Measurements from ENCODE around the gene ARHGAP24.
"Not testable (repeated sequence)": the region's sequence is repeated elsewhere in the genome, so short reads cannot be mapped to it uniquely, and the experiment has no call there.

The ARHGAP24 gene

DNA sequence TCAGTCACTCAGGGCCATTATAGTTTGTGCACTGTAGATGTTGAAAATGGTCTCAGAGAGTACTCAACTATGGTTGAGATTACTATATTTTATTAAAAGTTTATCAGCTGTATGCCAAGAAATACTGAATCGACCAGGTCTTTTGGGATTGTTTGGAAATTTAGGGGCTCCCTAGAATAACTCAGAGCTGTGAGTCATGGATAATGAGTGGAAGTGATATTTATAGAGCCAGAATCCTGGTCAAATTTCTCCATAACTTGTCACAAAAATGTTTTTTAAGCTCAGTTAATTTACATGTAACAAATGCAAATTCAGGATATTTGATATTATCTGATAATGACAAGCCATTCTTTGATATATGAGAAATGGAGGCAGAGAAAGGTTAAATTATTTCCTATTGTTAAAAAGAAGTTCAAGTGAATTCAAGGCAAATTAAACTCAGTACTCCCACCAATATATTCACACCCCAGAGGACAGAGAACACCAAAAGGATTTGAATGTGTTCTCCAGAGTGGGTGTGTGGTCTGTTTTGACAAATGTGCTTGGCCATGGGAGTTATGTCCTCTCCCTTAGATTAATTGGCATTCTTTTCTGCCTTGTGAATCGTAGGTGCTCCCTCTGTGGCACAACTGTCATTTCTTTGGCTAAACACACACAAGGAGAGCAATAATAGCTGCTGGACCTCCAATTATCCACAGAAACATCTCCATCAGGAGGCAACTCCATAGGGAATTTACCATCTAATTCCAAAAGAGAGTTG is 37.7 kb downstream of the ARHGAP24 start:
- intact Hi-C loops (cut with DNase I) = no loop called here
- no peak for DNase-seq

DNA sequence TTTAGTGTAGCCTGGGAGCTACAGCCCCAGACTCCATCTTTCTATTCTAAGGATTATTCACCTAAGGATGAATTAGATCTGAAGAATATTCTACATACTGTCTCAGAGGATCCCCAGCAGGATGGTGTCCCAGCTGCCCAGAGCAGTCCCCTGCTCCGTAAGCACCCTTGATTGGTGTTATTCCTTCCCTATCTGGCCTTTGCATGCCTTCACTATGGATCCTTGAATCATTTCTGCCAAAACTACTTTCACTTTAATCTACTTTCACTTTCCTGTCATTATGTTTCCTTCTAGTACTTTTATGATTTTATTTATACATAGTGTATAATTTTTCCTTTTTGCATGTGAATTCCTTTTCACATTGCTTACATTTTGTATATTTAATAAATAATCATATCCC is 39.2 kb downstream of the ARHGAP24 start:
- intact Hi-C loops (cut with DNase I) = no loop called here
- DNase-seq = no peak

DNA sequence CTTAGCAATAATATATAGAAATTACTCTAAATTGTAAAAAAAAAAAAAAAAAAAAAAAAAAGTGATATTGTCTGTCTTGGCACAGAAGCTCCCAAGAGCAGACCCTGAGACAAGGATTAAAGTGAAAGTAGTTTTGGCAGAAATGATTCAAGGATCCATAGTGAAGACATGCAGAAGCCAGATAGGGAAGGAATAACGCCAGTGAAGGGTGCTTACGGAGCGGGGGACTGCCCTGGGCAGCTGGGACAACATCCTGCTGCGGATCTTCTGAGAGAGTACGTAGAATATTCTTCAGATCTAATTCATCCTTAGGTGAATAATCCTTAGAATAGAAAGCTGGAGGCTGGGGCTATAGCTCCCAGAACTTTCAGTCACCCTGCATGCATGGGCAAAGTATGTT is 39.8 kb downstream of the ARHGAP24 start:
- intact Hi-C loops (cut with DNase I) = no loop called here

DNA sequence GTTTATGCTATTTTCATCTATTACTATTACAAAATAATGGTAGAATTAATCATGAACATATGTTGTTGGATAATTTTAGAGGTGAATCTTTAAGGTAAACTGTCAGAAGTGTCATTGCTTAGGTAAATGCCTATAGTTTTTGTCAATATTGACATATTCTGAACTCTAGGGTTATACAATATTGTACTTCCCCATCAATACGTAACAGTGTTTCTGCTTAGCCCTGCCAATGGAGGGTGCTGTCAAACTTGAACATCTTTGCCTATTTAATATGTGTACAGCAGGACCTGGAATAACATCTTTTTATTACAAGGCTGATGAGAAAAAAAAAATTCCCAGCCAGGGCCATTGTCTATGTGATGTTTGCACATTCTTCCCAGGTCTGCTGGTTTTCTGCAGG is 40.8 kb downstream of the ARHGAP24 start:
- no peak for DNase-seq
- intact Hi-C loops (cut with DNase I) = no loop called here

More for the DNA sequence above, 39.8 kb downstream of the ARHGAP24 start:
- DNase-seq = no peak

DNA sequence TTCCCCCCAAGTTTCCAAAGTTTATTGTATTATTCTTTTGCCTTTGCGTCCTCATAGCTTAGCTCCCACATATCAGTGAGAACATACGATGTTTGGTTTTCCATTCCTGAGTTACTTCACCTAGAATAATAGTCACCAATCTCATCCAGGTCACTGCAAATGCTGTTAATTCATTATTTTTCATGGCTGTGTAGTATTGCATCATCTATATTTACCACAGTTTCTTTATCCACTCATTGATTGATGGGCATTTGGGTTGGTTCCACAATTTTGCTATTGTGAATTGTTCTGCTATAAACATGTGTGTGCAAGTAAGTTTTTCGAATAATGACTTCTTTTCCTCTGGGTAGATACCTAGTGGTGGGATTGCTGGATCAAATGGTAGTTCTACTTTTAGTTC is 43.6 kb downstream of the ARHGAP24 start:
- DNase-seq; intact Hi-C loops (cut with DNase I): not testable (repeated sequence)

DNA sequence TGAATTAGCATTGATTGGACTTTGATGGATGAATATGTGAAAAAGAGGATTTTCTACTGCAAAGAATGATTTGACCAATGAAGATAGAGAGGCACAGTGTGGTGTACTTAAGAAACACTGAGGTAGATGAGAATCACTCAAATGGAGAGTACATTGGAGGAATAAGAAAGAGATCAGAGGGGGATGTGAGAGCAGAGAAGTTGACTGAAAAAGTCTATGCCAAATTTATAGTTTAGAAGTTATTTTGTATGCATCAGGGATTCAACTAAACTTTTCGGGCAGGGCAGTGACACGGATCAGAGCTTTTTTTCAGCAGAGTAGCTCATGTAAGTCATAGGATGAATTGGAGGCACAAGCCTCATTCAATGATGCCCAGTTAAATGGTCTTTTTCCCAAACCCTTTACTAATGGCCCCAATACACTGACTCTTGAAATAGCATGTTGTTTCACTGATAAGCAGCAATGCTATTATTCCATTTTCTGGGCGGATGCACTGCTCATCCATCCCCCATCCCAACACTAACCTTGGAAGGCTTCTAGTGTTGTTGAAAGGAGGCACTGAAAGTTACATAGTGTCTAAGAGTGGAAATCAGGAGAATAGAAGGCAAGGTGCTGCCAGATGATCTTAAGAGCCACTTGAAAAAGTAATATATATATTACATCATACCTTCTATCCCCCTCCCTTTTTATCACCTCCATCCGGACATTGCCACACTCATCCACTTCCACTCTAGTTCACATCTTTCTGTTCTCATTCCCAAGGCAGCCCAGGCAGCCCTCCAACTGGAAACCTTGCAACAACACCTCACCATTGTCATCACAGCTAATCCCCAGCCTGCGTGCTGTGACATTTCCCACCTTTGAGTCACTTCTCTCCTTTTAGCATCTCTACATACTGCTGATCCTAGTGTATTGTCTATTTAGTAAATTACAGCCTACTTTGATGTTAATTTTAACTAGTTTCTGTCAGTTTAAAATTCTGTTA is 46.1 kb downstream of the ARHGAP24 start:
- intact Hi-C loops (cut with DNase I) = no loop called here
- no peak for DNase-seq

DNA sequence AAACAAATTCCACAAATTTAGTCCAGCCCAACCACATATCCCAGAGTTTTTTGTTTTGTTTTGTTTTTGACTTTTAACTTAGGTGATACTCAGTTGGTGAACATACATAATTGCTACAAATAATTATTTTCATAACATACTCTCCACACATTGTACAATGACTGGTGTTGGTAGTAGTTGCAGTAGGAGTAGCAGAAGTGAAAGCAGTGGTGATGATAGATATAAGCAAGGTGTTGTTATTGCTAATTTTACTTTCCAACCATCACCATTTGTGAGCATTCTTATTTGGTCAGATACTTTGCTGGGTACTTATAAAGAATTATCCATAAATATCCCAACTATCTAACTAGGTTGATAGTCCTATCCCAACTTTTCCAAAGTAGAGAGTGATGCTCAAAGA is 47.3 kb downstream of the ARHGAP24 start:
- no peak for DNase-seq
- intact Hi-C loops (cut with DNase I) = no loop called here

DNA sequence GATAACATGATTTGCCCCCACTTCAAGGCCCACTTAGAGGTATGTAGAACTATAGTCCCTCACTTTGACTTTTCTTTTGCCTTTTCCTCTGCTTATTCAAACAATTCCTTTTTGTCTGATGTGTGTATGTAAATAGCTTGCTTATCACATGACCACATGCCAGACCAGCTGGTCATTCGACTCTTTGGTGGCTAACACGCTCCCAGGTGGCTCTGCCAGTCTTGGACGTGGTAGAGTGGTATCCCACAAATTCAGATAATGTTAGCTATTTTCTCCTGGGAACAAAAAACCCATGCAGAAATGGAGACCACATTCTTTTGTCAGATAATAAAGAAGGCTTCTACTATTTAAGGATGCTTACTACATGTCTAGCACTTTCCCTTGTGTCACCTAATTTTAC is 47.9 kb downstream of the ARHGAP24 start:
- intact Hi-C loops (cut with DNase I) = no loop called here

DNA sequence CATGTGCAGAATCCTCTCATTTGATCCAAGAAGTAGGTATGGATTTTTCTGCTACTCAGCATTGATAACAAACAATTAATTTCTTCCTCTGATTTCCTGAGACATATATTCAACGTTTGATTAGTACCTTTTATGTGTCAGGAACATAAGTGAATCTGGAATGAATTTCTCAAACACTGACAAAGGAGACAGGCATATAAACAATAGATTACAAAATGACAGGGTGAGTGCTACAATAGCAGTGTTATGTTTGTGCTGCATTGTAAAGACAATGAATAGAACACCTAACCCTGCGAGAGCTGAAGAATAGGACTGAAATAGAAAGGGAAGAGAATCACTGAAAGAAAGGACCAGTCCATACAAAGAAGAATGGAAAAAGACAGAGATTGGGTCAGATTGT is 52.9 kb downstream of the ARHGAP24 start:
- intact Hi-C loops (cut with DNase I) = no loop called here
- DNase-seq = no peak

More for the DNA sequence above, 47.9 kb downstream of the ARHGAP24 start:
- DNase-seq = no peak

DNA sequence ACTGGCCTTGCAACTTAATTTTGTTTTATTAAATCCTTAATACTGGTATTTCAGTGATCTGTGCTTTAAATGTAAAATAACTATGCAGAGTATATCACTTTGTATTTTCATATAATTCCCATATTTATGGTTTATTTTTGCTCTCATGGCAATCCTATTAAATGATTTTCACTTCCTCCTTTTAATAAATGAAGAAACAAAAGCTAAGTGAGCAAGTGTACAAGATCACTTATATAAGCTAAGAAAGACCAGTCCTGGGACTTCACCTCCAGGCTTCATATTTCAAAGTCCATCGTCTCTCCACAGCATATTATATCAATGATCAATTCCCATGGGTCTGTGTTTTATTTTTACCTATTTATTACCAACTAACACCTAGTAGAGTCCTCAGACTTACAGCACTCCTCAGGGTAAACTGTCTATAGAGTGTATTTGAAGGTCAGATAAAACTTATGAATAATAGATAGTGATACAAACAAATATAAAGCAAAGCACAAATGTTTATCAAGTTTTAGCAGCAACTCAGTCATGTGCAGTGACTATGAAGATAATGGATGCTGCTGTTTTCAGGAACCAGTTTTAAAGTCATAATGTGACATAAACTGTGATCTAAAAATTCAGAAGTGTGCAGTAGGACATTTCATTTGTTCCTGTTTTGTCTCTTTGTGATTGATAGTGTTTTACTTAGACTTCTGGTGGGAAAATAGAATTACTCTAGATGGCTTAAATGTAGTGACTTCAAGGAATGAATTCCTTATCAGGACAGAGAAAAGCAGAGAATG is 56.8 kb downstream of the ARHGAP24 start:
- intact Hi-C loops (cut with DNase I) = no loop called here
- DNase-seq = no peak

DNA sequence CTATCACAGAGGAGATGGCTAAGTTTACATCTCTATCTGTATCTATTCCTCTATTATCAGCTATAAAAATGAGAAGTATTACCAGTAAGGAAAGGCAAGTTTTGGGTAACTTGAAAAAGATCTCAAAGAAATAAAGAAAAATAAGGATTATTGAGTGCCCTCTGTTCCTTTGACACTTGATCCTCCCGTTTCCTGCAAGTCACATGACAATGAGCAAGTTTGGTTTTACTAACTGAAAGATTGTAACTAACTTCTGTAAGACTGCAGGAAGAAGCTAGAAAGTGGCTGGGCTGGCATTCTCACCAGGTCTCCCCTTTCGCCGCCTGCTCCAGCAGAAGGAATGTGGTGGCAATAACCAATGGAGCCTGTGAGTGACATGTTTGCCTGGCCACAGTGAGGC is 59.2 kb downstream of the ARHGAP24 start:
- no peak for DNase-seq
- intact Hi-C loops (cut with DNase I) = no loop called here

DNA sequence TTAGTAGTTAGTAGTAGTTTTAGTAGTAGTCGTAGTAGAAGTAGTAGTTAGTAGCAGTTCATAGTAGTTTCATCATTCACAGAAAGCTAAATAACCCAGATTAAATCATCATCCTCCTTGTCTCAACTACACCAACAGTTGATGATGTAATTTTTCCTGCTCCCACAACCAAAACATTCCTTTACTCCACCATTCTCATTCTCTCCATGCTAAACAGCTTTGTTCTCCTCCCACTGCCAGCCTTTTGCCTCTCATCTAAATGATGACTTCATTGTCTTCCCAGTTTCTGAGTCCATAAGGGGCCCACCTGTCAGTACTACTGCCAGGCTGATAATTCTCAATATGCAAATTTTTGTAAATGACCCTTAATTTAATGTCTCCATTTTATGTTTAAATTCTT is 68.9 kb downstream of the ARHGAP24 start:
- intact Hi-C loops (cut with DNase I) = no loop called here
- DNase-seq = no peak

DNA sequence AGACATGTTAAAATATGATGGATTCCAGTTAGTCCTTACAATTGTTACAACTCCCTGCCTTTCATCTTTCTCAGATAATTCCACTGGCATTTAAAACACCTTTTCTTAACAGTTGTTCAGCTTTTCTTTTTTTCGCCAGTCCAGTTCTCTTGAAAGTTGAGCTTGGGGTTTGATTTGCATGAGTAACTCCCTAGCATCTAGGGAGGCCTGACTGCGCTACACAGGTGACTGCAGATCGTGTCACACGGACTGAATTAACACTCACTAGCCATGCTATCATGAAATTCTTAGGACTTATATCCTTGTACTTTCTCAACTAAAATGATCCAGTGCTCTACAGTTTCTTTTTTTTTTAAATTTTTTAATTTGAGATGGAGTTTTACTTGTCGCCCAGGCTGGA is 69.8 kb downstream of the ARHGAP24 start:
- intact Hi-C loops (cut with DNase I) = no loop called here
- DNase-seq = no peak

DNA sequence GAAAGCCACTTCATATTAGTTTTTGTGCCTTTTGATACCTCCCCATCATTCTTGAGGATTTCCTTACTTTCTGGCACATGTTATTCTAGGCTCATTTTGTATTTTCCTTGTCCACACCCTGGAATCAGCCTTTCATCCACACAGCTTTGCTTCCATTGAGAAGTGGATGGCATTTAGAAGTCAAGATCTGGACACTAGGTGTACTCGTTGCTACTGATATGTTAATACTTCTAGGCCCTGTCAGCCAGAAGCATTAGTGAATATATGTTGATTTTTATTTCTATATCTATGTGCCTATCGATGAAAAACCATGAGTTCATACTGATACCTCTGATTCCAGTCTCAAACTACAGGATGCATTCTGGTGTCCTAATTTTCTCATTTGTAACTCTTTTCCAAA is 73.2 kb downstream of the ARHGAP24 start:
- intact Hi-C loops (cut with DNase I) = no loop called here
- no peak for DNase-seq

DNA sequence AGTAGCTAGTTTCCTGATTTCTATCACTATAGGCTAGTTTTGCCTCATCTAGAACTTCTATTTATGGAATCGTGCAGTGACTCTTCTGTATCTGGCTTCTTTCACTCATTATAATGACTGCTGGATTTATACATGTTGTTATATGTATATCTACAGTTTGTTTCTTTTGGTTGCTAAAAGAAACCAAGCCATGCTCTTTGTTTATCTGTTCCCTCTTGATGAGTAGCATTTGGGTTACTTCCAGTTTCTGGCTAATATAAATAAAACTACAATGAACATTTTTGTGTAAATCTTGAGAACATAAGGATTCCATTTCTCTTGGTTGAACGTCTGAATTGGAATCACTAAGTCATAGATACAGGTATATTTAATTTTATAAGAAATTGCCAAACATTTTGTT is 73.9 kb downstream of the ARHGAP24 start:
- intact Hi-C loops (cut with DNase I) = no loop called here
- DNase-seq = no peak

DNA sequence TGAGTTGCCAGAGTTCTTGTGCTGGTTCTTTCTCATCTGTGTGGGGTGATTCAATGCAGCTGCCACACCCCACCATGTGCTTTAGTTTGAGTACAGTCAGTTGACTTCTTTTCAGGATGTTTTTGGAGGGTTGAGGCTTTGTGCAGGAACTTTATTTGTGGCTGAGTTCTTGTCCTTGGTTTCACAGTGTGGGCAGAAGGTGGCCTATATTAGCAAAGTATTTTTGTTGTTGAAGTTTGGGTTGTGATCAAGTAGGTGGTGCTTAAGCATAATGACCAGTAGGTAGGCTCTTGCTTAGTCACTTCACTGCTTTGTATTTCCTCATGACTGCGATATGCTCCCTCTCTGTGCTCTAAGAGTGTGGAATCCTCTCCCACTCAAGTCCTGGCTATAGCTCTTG is 80.3 kb downstream of the ARHGAP24 start:
- intact Hi-C loops (cut with DNase I) = no loop called here
- no peak for DNase-seq

DNA sequence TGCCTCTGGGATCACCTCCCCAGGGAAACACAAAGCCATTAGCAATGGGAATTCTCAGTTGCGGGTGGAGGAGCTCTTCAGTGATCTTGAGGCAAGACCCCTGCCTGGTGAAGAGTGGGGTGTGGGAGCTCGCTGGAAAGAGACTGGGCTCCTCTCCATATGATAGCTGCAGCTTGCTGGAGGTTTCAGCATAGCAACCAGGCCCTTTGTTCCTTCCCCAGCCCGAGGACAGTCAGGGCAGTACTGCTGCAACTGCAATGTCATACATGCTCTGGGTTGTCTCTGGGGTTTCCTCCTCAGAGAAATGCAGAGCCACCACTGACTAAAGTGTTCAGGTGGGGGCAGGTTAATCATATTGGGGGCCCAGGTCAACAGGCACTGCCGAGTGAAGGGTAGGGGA is 81.3 kb downstream of the ARHGAP24 start:
- intact Hi-C loops (cut with DNase I) = no loop called here
- no peak for DNase-seq

DNA sequence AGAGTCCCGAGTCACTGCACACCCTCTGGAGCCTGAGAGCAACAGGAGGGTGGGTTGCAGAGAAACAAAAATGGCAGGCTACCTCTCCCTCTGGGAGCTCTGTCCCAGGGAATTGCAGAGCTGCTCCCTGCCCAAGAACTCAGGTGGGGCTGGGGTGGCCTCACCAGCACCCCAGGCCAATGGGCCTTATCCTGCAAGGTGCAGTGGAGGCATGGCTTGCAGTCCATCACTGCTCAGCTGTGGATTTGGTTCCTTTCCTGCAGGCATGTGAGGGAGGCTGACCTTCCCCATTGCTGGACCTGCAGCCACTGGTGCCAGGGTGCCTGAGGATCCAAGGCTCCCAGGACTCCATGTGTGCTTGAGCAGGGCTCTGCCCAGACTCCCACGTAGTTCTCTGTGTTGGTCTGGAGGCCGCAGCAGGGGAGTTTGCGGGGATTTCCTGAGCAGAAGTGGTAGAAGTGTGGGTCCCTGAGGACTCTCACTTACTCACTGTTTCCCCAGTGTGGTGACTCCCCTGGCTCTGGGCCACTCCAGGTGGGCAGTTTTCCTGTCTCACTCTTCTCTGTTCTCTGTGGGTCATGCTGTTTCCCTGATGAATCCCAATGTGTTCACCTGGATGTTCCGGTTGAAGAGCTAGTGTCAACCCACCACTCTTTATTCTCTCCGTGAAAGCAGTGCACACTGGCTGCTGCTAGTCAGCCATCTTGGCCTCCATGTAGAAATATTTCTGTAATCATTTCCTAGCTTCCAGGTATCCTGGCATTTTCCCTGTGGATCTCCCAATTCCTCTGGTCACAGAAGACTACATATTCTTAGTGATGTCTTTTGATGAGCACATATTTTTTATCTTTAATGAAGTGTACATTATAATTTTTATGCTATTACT is 82.3 kb downstream of the ARHGAP24 start:
- intact Hi-C loops (cut with DNase I) = no loop called here
- no peak for DNase-seq

All from head of caudate nucleus (tissue), 42 donors.